Chondrocyte (in vitro differentiated cells): Measurements from ENCODE around the gene CCNI. TPM values are rescaled to one million over a fixed set of nuclear protein-coding genes. Genes with fewer than 3 reads are reported as not detected.
"Not testable (repeated sequence)": the region's sequence is repeated elsewhere in the genome, so short reads cannot be mapped to it uniquely, and the experiment has no call there.

Source experiments
- DNase-seq: peaks from one replicate; pipeline ENCODE4 v3.0.0; 2021; ENCODE audit warnings: mixed read lengths, low spot score
- H3K27ac Mint-ChIP-seq: one replicate; pipeline ENCODE4 v1.8.0; 2021; ENCODE audit warnings: mild to moderate bottlenecking, moderate library complexity, mixed read lengths; ENCODE audit not compliant: unreplicated experiment
- H3K27me3 Mint-ChIP-seq: 2 replicates; pipeline ENCODE4 v1.8.0; 2021; ENCODE audit warnings: low read depth, mixed read lengths
- H3K36me3 Mint-ChIP-seq: 2 replicates; pipeline ENCODE4 v1.8.0; 2021; ENCODE audit warnings: low read depth, mixed read lengths
- H3K4me1 Mint-ChIP-seq: 2 replicates; pipeline ENCODE4 v1.8.0; 2021; ENCODE audit warnings: low read depth, mild to moderate bottlenecking, mixed read lengths
- H3K4me3 Mint-ChIP-seq: one replicate; pipeline ENCODE4 v1.8.0; 2021; ENCODE audit warnings: mild to moderate bottlenecking, moderate library complexity, mixed read lengths; ENCODE audit not compliant: unreplicated experiment
- H3K9me3 Mint-ChIP-seq: 2 replicates; pipeline ENCODE4 v1.8.0; 2021; ENCODE audit warnings: low read depth, mixed read lengths
- CTCF ChIP-seq: fragments of 200-600 bp; sonication (generic); IDR thresholded peaks from 2 replicates; pipeline ENCODE4 v1.5.0; 2021; ENCODE audit warnings: antibody characterized with exemption, mild to moderate bottlenecking, moderate library complexity
- total RNA-seq: library from RNA; stranded (reverse); gene quantifications from 3 replicates; pipeline ENCODE4 v1.2.1, GENCODE V29; 2021

CCNI gene
- total RNA-seq, 1 donor from 2014 or later, result 220 TPM

- H3K4me1 Mint-ChIP-seq, result peaks cover 1% of the 10 kb centered on the region
- DNase-seq, result no peak
Observed at GRCh38 chr4:77082886-77083608, 7.3 kb upstream of the CCNI start.

GRCh38 chr4:77080806-77081205 is 5.0 kb upstream of the CCNI start:
- not testable (repeated sequence) for H3K9me3 Mint-ChIP-seq, H3K27ac Mint-ChIP-seq, DNase-seq, H3K36me3 Mint-ChIP-seq, H3K4me3 Mint-ChIP-seq, H3K27me3 Mint-ChIP-seq
- H3K4me1 Mint-ChIP-seq, result peaks cover 18% of the 10 kb centered on the region

More at GRCh38 chr4:77082886-77083608, 7.3 kb upstream of the CCNI start:
- H3K36me3 Mint-ChIP-seq, result no peaks in the 10 kb centered on the region
- no peak for TF ChIP-seq CTCF
- H3K27ac Mint-ChIP-seq, result no peak overlapping the region
- no peaks in the 10 kb centered on the region for H3K9me3 Mint-ChIP-seq
- H3K4me3 Mint-ChIP-seq, result no peak overlapping the region
- H3K27me3 Mint-ChIP-seq, result no peaks in the 10 kb centered on the region

- TF ChIP-seq CTCF, result no peak
- no peaks in the 10 kb centered on the region for H3K27me3 Mint-ChIP-seq
- no peaks in the 10 kb centered on the region for H3K9me3 Mint-ChIP-seq
- H3K4me1 Mint-ChIP-seq, result peaks cover 18% of the 10 kb centered on the region
- H3K4me3 Mint-ChIP-seq, result no peak overlapping the region
- H3K36me3 Mint-ChIP-seq, result no peaks in the 10 kb centered on the region
- no peak for DNase-seq
- no peak overlapping the region for H3K27ac Mint-ChIP-seq
Observed at GRCh38 chr4:77079281-77079680, 3.5 kb upstream of the CCNI start.

- no peaks in the 10 kb centered on the region for H3K9me3 Mint-ChIP-seq
- H3K27ac Mint-ChIP-seq, result no peak overlapping the region
- no peaks in the 10 kb centered on the region for H3K36me3 Mint-ChIP-seq
- no peaks in the 10 kb centered on the region for H3K27me3 Mint-ChIP-seq
- peaks cover 18% of the 10 kb centered on the region for H3K4me1 Mint-ChIP-seq
- no peak for DNase-seq
- no peak overlapping the region for H3K4me3 Mint-ChIP-seq
- no peak for TF ChIP-seq CTCF
Observed at GRCh38 chr4:77078401-77078800, 2.6 kb upstream of the CCNI start.

- Mint-ChIP-seq H3K9me3 (no peaks in the 10 kb centered on the region), H3K4me1 (peaks cover 25% of the 10 kb centered on the region), H3K27me3 (no peaks in the 10 kb centered on the region), H3K36me3 (no peaks in the 10 kb centered on the region), H3K4me3 (peak overlapping the region; percentile 3), H3K27ac (peak overlapping the region; percentile 100)
- no peak for DNase-seq
- TF ChIP-seq CTCF, result no peak
Observed at GRCh38 chr4:77076889-77077635, 1.3 kb upstream of the CCNI start.
